GM18873 (cell line): Measurements from ENCODE around the gene OR5AC2.

Experiments used
- ATAC-seq: cut with Tn5 transposase; IDR thresholded peaks from one replicate; pipeline ENCODE4 v1.9.1; 2021; ENCODE audit warnings: mild to moderate bottlenecking, moderate library complexity, moderate number of reproducible peaks; ENCODE audit not compliant: unreplicated experiment, low FRiP score

Gene OR5AC2, protein sequence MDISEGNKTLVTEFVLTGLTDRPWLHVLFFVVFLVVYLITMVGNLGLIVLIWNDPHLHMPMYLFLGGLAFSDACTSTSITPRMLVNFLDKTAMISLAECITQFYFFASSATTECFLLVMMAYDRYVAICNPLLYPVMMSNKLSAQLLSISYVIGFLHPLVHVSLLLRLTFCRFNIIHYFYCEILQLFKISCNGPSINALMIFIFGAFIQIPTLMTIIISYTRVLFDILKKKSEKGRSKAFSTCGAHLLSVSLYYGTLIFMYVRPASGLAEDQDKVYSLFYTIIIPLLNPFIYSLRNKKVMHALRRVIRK

DNA sequence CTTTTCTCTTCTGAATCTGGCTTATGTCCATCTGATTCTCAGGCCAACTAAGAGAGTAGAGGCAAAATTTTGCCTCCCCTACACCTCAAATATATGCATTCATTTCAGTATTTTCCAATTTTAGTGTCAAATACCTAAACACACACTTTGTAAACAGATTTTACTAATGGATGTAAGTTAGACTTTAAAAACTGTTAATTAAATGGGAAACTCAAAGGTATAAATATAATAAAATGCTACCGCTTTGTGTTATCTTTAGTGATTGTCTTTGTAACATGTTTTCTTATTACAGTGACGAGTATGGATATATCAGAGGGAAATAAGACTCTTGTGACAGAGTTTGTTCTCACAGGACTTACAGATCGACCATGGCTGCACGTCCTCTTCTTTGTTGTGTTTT lies at the start of gene OR5AC2:
TSS of gene OR5AC2 (plus strand) at position 301 of the 400 bp plus-strand sequence. CDS start at position 301, 0 bp downstream.
- ATAC-seq = no peak

DNA sequence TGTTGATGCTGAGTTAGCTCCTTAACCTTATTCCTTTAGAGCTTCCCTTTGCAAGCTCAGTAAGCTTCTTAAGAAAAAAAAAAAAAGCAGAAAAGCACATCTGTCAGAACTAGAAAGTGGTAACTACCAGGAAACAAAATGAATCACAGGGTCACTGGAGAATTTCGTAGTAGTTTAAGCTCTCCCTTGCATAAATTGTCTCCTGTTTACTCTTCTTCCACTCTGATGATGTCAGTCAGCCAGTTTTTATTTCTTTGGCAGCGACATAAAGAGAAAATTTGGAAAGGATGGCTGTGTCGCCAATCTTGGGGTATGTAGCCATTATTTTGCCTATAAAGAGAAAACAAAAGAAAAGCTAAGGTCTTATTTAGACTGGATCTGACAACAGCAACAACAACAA lies 48.7 kb upstream of the OR5AC2 start:
- ATAC-seq = no peak

DNA sequence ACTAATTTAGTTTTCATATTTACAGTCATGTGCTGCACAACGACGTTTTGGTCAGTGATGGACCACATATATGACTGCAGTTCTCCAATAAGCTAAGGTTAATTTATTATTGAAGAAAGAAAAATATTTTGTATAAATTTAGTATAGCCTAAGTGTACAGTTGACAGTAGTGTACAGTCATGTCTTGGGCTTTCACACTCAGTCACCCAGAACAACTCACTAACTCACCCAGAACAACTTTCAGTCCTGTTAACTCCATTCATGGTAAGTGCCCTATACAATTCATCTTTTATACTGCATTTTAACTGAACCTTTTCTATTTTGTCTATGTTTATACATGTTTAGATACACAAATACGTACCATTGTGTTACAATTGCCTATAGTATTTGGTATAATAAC lies 48.1 kb upstream of the OR5AC2 start:
- ATAC-seq = no peak

DNA sequence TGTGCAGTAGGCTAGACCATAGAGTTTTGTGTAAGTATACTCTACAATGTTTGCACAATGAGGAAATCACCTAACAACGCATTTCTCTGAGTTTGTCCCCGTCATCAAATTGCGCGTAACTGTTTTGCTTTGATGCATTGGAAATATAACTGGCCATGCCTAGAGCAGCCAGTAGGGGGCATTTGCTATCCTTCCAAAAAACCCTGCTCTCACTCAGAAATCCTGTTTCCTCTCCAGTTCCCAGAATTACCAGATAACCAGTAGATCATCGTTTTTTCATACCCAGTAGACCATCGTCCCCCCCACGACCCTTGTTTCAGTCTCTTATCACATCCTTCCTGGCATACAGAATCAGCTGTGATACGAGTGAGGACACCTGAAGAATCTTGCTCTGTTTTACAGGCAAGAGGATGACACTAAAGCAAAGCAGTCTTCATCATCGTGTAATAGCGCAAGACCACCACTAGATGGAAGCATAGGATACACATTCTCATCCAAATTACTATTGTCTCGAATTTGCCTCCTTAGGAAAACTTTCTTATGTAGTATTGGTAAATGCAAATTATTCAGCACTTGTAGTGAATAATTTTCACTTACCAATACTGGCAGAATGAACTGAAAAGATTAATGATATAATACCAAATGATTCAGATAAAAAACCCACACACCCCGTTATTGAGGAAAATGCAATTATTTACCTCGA lies 47.5 kb upstream of the OR5AC2 start:
- peak; percentile 92 for ATAC-seq

DNA sequence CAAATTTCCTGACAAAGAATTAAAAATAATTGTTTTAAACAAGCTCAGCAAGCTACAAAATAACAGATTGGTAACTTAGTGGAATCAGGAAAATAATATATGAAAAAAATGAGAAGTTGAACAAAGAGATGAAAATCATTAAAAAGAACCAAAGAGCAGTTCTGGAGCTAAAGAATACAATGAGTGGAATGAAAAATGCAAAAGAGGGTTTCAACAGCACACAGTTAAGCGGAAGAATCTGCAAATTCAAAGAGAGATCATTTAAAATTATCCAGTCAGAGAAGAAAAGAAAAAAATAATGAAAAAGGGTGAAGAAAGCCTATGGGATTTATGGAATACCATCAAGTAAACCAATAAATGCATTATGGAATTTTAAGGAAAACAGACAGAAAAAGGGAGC lies 45.6 kb upstream of the OR5AC2 start:
- no peak for ATAC-seq

DNA sequence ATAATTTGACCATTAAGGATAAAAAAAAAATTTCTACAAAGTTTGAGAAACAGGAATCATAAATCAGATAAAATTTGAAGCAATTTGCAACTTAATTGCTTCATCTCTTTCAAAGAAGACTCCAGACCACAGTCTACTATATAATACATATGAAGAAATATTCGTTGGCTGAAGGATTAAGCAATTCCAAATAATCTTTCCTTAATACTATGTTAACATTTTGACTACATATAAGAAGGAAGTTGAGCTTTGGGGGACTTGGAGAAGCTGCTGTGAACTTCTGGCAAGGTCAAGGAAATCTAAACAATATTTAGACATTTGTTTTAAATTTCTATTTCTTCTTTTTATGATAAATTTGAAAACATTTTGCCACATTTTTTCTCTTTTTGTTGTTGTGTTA lies 38.4 kb upstream of the OR5AC2 start:
- ATAC-seq = no peak

DNA sequence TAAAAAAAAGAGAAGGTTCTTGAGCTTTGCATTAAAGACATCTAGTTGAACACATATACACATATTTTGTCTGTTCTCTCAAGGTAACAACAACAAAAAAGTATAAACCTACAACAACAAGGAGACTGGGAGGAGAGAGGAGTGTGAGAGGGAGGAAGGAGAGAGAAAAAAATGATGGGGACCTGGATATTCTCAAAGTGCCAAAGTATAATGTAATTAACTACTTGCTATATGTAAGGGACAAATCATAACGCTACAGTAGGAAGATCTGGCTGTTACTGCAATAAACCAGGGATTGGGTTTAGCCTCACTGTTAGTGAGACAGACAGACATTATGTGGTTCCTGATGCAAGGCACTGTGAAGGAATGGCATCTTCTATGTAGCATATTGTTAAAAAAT lies 37.7 kb upstream of the OR5AC2 start:
- ATAC-seq = no peak

DNA sequence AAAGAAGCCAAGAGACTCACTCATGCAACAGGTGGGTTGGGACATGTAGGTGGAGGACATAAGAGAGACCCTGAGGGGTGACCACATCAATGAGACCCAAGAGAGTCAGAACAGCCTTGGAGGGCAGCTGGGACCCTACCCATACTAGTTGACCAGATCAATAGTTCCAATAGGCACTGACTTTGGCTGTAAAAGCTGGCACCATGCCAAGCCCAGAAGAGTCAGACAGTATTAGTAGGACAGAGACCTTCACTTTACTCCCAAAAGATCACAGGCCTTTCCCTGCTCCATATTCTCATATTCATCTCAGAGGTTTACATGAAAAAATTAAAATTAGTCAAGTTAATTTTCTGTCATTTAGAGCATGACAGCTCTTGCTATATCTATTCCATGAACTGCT lies 30.9 kb upstream of the OR5AC2 start:
- ATAC-seq = no peak

DNA sequence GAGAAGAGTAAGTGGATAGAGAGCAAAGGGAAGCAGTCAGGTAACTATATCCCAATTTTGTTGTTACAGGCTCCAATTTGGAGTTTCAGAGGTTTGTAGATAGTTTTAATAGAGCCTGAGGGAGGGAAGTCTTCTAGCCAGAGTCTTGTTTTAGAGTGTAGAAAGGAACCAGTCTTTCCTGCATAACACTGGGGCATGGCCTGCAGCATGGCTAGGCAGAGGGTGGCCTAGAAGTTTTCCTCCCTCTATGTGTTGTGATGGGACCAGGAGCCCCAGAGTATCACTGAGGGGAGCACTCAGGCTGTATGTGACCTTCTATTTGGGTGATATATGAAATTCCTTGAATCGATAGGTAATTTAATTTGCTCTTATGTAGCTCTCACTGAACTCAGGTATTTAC lies 29.3 kb upstream of the OR5AC2 start:
- ATAC-seq = no peak

DNA sequence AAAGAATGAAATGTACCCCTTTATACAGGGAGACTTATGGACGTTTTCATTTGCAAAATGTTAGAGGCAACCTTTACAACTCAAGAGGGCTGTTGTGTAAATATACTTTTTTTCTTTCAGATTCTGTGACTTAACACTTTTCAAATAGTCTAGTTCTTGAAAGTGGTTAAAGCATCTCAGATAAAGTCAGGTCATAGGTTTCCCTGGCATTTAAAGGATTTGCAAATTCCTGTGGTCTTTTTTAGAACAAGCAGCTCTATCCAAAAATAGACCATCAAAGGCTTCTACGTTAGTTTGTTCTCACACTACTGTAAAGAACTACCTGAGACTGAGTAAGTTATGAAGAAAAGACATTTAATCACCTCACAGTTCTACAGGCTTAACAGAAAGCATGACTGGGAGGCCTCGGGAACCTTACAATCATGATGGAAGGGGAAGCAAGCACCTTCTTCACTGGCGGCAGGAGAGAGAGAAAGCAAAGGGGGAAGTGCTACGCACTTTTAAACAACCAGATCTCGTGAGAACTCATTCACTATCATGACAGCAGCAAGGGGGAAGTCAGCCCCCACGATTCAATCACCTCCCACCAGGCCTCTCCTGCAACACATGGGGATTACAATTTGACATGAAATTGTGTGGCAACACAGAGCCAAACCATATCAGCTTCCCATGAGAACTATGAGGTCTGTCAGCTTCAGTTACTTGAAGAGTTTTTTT lies 28.6 kb upstream of the OR5AC2 start:
- no peak for ATAC-seq

DNA sequence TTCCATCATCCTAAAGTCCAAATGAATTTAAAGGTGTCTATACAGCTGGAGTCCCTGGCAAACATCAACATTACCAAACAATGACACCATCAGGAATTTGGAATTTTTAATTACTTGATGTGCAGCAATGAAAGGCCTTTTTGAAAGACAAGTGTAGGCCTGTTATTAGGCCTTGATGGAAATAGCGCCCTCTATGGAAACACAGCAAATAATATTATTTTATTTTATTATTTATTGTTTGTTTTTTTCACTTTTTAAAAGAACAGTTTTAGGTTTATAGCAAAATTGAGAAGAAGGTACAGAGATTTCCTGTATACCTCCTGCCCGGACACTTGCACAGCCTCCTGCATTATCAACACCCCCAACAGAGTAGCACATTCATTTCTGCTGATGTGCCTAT lies 18.1 kb upstream of the OR5AC2 start:
- no peak for ATAC-seq

DNA sequence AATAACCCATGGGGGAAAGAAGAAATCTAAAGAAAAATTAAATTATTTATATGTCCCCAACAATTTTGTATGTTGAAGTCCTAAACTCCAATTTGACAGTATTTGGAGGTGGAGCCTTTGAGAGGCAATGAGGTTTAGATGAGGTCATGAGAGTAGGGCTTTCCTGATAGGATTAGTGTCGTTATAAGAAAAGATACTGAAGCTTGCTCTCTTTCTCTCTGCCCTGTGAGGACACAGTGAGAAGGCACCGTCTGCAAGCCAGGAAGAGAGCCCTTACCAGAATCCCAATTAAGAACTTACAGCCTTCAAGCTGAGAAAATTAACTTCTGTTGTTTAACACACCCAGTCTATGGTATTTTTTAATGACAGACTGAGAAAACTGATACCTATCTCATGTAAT lies 16.1 kb upstream of the OR5AC2 start:
- ATAC-seq = no peak

DNA sequence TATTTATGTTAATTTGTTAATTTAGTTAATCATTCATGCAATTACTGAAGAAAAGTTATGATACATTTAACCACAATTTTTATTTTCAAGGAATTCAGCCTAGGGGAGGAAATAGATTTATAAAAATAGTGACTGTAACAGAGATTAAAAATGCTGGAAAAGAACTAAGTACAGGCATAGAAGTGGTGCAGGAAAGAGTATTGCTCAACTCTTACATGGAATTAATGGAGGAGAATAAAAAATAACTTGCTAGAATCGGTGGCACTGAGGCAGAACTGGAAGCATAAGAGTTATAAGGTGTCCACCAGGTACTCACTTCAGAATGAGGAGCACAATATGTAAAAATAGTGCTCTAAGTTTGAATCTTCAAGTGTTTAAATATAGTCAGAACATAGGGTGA lies 13.5 kb upstream of the OR5AC2 start:
- no peak for ATAC-seq

DNA sequence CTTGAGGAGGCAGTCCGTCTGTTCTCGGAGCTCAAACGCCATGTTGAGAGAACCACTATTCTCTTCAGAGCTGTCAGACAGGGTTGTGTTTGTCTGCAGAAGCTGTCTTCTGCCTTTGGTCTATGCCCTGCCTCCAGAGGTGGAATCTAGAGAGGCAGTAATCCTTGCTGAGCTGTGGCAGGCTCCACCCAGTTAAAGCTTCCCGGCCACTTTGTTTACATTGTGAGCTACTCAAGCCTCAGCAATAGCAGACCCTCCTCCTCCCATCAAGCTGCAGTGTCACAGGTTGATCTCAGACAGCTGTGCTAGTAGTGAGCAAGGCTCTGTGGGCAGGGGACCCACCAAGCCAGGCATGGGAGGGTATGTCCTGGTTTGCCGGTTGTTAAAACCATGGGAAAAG lies 8.9 kb downstream of the OR5AC2 start:
- no peak for ATAC-seq

DNA sequence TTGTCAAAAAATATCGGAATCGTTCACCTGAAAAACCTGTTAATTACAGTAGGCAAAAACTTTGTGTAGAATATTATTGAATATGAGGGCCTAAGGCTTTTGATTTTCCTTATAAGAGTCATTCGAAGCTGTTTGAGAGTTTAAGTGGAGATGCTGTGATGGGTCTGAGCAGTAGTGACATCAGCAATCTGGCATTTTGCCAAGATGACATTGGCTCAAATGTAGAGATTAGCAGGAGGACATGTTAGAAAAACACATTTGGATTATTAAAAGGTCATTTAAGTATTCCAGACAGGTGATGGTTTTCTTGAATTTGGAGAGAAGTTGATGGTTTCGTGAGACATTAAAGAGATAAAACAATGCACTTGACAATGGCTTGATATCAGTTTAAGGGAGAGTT lies 12.9 kb downstream of the OR5AC2 start:
- ATAC-seq = no peak

DNA sequence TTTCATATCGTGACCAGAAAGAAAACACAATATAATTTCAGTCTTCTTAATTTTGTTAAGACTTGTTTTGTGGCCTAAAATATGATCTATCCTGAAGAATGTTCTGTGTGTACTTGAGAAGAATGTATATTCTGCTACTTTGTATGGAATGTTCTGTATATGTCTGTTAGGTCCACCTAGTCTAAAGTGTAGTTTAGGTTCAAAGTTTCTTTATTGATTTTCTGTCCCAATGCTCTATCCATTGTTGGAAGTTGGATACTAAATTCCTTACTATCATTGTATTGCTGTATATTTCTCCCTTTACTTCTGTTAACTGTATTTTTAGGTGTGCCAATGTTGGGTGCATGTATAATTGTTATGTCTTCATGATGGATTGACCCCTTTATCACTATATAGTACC lies 21.2 kb downstream of the OR5AC2 start:
- ATAC-seq = no peak

DNA sequence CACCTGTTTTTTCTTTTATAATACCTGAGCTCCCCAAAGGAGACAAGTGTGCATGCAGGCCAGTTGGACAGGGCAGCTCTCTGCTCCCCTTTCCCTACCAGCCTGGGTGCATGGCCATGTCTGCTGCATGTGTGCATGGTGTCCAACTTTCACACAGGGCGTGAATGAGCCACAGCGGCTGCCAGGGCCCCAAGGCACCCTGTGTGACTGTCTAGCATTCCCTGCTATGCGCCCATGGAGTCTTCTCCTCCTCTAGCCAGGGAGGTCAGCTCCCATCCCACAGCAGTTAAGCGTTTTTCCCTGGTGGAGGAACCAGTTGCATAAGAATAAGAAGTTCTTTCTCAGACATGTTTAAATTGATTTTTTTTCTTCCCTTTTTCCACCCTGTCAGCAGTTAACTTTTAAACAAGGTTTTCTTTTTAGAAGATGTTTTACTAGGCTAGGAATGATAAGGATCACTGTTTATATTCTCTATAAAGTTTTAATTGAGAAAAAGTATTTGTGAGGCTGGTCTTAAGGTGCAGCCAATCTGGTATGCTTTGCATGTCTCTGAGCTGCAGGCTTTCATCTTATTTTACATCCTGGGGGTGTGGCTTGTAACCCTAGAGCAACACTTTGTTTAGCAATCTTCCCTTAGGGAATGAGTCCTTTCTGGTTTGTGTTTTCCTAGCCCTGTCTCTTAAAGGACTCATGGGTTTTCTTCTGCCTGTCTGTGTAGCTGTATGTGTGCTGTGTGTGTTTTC lies 23.0 kb downstream of the OR5AC2 start:
- no peak for ATAC-seq

DNA sequence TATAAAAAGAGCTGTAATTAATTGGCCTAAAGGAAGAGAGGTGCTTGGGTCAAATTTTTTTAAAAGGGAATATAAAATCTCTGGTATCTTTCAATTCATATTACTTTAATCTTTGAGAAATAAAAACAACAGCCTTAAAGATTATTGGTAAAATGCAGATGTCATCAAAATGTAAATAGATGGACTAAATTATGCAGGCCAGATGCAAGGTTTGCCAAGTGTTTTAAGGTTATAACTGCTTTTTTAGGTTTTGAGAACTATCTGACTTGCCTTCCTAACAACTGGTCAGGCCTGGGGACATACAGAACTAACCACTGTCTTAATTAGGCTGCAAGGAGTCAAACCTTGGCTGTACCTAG lies 23.6 kb downstream of the OR5AC2 start:
- ATAC-seq = no peak

DNA sequence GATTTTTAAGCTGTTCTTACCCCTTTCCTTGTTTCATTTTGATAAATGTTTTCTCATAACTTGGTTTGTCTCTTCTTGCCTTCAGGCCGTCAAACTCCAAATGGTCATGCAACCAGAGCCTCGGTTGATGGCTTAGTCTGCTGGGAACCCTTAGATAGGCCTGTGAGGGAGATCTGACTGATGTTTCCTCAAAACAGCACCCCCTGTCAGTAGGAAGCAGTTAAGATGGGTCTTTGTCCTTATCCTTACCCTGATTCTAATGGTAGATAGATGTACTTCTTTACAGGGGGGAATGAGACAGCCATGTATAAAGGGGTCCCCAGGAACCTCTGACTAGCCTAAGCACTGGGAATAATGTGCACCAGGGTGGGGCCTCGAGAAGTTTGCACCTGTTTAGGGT lies 27.3 kb downstream of the OR5AC2 start:
- ATAC-seq = no peak

DNA sequence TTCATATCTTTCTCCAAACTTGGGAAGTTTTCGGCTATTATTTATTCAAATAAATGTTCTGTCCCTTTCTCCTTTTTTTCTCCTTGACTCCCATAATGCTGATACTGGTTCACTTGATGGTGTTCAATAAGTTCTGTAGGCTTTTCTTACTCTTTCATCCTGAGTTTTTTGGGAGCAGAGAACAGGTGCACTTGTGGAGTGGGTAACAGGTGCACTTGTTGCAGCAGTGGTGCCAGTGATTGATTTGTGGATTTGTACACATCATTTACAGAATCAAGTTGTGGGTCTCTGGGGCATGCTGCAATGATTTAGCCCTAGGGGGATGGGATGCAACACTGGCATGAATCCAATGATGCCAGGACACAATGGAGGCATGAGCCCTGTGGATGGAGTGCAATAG lies 28.7 kb downstream of the OR5AC2 start:
- no peak for ATAC-seq

DNA sequence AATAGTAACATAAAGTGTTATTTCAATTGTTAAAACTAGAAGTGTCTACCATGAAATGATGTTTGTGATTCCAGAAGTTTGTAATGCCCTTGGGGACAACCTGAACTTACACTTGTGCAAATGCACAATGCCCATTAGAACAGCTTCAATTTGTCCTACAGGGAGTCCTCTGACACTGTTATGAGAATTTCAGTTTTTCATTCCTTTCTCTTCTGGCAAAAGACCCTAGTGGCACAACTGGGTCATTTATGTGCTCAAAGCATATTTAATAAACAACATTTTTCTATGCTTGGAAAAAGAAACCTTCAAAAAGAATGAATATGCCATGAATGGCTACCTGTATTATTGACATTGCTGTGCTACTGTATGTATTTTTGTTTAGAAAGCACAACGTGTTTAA lies 43.4 kb downstream of the OR5AC2 start, which contains the start of gene OR5H1:
TSS of gene OR5H1 (plus strand) at position 301 of the 400 bp plus-strand sequence. CDS start 1,977 bp downstream, outside the sequence.
- no peak for ATAC-seq
